Muscle of back (tissue), 10 donors: Measurements from ENCODE around the gene ASMT. TPM values are rescaled to one million over a fixed set of nuclear protein-coding genes. Genes with fewer than 3 reads are reported as not detected.

Experiments
- polyA plus RNA-seq, 10 donors: library from polyadenylated mRNA; unstranded; fragments of 120-200 nt; gene quantifications; one replicate each; pipeline ENCODE4 v1.2.1, GENCODE V29; 2013; ENCODE audit not compliant: insufficient read length in 10 of 10

Gene ASMT
- polyA plus RNA-seq, 10 donors, result 0.15 to 0.67 (median 0.28) TPM; not detected in 6

Other genes starting within 250 kb of the ASMT start
- 100 to 1,000 TPM; 334 to 644 (median 473) TPM for gene SLC25A6, start 222.9 kb upstream of the ASMT start, polyA plus RNA-seq
- gene ASMTL, start 162.2 kb upstream of the ASMT start, polyA plus RNA-seq, result 10 to 100 TPM; 15.3 to 25.8 (median 22.2) TPM
- gene P2RY8, start 77.9 kb upstream of the ASMT start, polyA plus RNA-seq, result 1 to 10 TPM in 6 of 10 donors, under 1 TPM in 4; 0.17 to 5.1 (median 1.0) TPM
- 10 to 100 TPM; 19.2 to 33.9 (median 28.1) TPM for gene AKAP17A, start 23.5 kb upstream of the ASMT start, polyA plus RNA-seq